ENCODE data around the gene RHOF. TPM values are rescaled to one million over a fixed set of nuclear protein-coding genes. Genes with fewer than 3 reads are reported as not detected.

RHOF gene
- total and polyA plus RNA-seq, 9 donors = 3.7 to 37.3 (median 15.8) TPM

GRCh38 chr12:121733849-121734248 is 59.6 kb downstream of the RHOF start:
- TF ChIP-seq EP300 (IDR thresholded peaks at IDR 0.05) (no peak), POLR2A (IDR thresholded peaks at IDR 0.05) (no peak), CTCF (IDR thresholded peaks at IDR 0.05) (no peak)
- intact Hi-C loops (cut with DNase I) = no loop called here
- Histone ChIP-seq H3K36me3 (no peaks in the 10 kb centered on the region), H3K4me1 (ENCODE audit: insufficient read depth) (peaks cover 3% of the 10 kb centered on the region), H3K9me3 (no peaks in the 10 kb centered on the region), H3K27me3 (no peaks in the 10 kb centered on the region), H3K27ac (no peak overlapping the region), H3K4me3 (no peak overlapping the region)
- DNase-seq = no peak
- 83 to 88% (median 87%) methylated on average over 8 of the region's 8 CpGs for WGBS, 3 donors

GRCh38 chr12:121731473-121731872 is 62.0 kb downstream of the RHOF start:
- peaks cover 6% of the 10 kb centered on the region for H3K4me1 ChIP-seq (ENCODE audit: insufficient read depth)
- no peak for DNase-seq
- no peak overlapping the region for H3K4me3 ChIP-seq
- WGBS, 3 donors = 94 to 96% (median 95%) methylated on average over 7 of the region's 7 CpGs
- no peak for TF ChIP-seq CTCF (IDR thresholded peaks at IDR 0.05)
- no peak for TF ChIP-seq POLR2A (IDR thresholded peaks at IDR 0.05)
- TF ChIP-seq EP300 (IDR thresholded peaks at IDR 0.05) = no peak
- intact Hi-C loops (cut with DNase I) = no loop called here
- H3K27me3 ChIP-seq = no peaks in the 10 kb centered on the region
- no peak overlapping the region for H3K27ac ChIP-seq
- H3K9me3 ChIP-seq = no peaks in the 10 kb centered on the region
- no peaks in the 10 kb centered on the region for H3K36me3 ChIP-seq

GRCh38 chr12:121729021-121729420 is 64.5 kb downstream of the RHOF start:
- WGBS, 3 donors = 18 to 45% (median 42%) methylated on average over 6 of the region's 6 CpGs
- peaks cover 6% of the 10 kb centered on the region for H3K4me1 ChIP-seq (ENCODE audit: insufficient read depth)
- no peaks in the 10 kb centered on the region for H3K27me3 ChIP-seq
- H3K4me3 ChIP-seq = no peak overlapping the region
- no peak for TF ChIP-seq POLR2A (IDR thresholded peaks at IDR 0.05)
- TF ChIP-seq EP300 (IDR thresholded peaks at IDR 0.05) = no peak
- TF ChIP-seq CTCF (IDR thresholded peaks at IDR 0.05) = no peak
- intact Hi-C loops (cut with DNase I) = no loop called here
- no peaks in the 10 kb centered on the region for H3K9me3 ChIP-seq
- no peaks in the 10 kb centered on the region for H3K36me3 ChIP-seq
- DNase-seq = peak in 3 of 5 donors; percentile 28 to 58 (median 48)
- H3K27ac ChIP-seq = no peak overlapping the region

Other genes starting within 250 kb of the RHOF start
- 10 to 100 TPM; 14.9 to 33.6 (median 26.1) TPM for gene KDM2B, start 212.7 kb downstream of the RHOF start, total RNA-seq
- 10 to 100 TPM; 13.2 to 17.1 TPM for gene KDM2B, start 212.7 kb downstream of the RHOF start, polyA plus RNA-seq
- 10 to 100 TPM in 5 of 7 donors, 1 to 10 TPM in 2; 4.5 to 18.4 (median 12.3) TPM for gene ORAI1, start 167.2 kb downstream of the RHOF start, total RNA-seq
- 10 to 100 TPM in 1 of 2 donors, 1 to 10 TPM in 1; 3.4 to 13.7 TPM for gene ORAI1, start 167.2 kb downstream of the RHOF start, polyA plus RNA-seq
- gene MORN3, start 124.0 kb downstream of the RHOF start, total RNA-seq = 1 to 10 TPM in 2 of 7 donors, under 1 TPM in 5; 0.08 to 3.2 (median 0.65) TPM
- gene MORN3, start 124.0 kb downstream of the RHOF start, polyA plus RNA-seq = 1 to 10 TPM in 1 of 2 donors, under 1 TPM in 1; 0.65 to 1.2 TPM
- 10 to 100 TPM in 4 of 7 donors, 1 to 10 TPM in 3; 2.0 to 15.3 (median 10.1) TPM for gene TMEM120B, start 80.9 kb downstream of the RHOF start, total RNA-seq
- 1 to 10 TPM; 4.7 to 5.6 TPM for gene TMEM120B, start 80.9 kb downstream of the RHOF start, polyA plus RNA-seq
- 10 to 100 TPM in 5 of 7 donors, 1 to 10 TPM in 2; 8.7 to 44.6 (median 31.7) TPM for gene SETD1B, start 10.3 kb upstream of the RHOF start, total RNA-seq
- gene SETD1B, start 10.3 kb upstream of the RHOF start, polyA plus RNA-seq = 10 to 100 TPM in 1 of 2 donors, 1 to 10 TPM in 1; 6.2 to 15.5 TPM
- 1 to 10 TPM; 1.2 to 7.2 (median 4.4) TPM for gene HPD, start 65.2 kb upstream of the RHOF start, total RNA-seq
- gene HPD, start 65.2 kb upstream of the RHOF start, polyA plus RNA-seq = 1 to 10 TPM; 1.3 to 4.0 TPM
- gene PSMD9, start 95.1 kb upstream of the RHOF start, total RNA-seq = 10 to 100 TPM; 24.4 to 57.0 (median 35.5) TPM
- 10 to 100 TPM; 25.6 to 58.7 TPM for gene PSMD9, start 95.1 kb upstream of the RHOF start, polyA plus RNA-seq
- 10 to 100 TPM in 1 of 7 donors, 1 to 10 TPM in 6; 2.7 to 28.7 (median 8.2) TPM for gene CFAP251, start 124.9 kb upstream of the RHOF start, total RNA-seq
- 1 to 10 TPM; 1.2 to 5.5 TPM for gene CFAP251, start 124.9 kb upstream of the RHOF start, polyA plus RNA-seq
- 1 to 10 TPM; 4.4 to 9.1 (median 7.2) TPM for gene BCL7A, start 228.2 kb upstream of the RHOF start, total RNA-seq
- 1 to 10 TPM; 5.0 to 6.4 TPM for gene BCL7A, start 228.2 kb upstream of the RHOF start, polyA plus RNA-seq